Neural progenitor cell (in vitro differentiated cells): ENCODE data around the gene TRPM1.

Experiments used
- CTCF ChIP-seq: fragments of 200-600 bp; sonication (generic); IDR thresholded peaks from 2 replicates; pipeline ENCODE4 v1.5.1; 2017; ENCODE audit warnings: antibody characterized with exemption, mild to moderate bottlenecking
- EZH2 ChIP-seq: fragments of 200-600 bp; sonication (generic); IDR thresholded peaks from 2 replicates; pipeline ENCODE4 v1.6.1; 2017; ENCODE audit warnings: antibody characterized with exemption, mild to moderate bottlenecking, moderate library complexity
- EZH2phosphoT487 ChIP-seq: fragments of 200-600 bp; sonication (generic); IDR thresholded peaks from 2 replicates; pipeline ENCODE4 v1.6.1; 2017; ENCODE audit warnings: antibody characterized with exemption

GRCh38 chr15:31129769-31130303, 28.3 kb upstream of the TRPM1 start:
- TF ChIP-seq CTCF (no peak), EZH2 (no peak), EZH2phosphoT487 (no peak)
